Prostate gland (tissue), 2 donors: ENCODE data around the gene DSCAM. TPM values are rescaled to one million over a fixed set of nuclear protein-coding genes. Genes with fewer than 3 reads are reported as not detected.

Experiments
- DNase-seq: peaks from one replicate; pipeline ENCODE4 v3.0.0-alpha.2; 2019; ENCODE audit warnings: low spot score
- H3K27ac ChIP-seq, 2 donors: fragments of 200-600 bp; sonication (generic); 2 replicates each; pipeline ENCODE4 v1.5.1; 2017 to 2019
- H3K27me3 ChIP-seq: fragments of 200-600 bp; sonication (generic); replicated peaks from 2 replicates; pipeline ENCODE4 v1.5.1; 2019; ENCODE audit not compliant: insufficient read depth
- H3K36me3 ChIP-seq, 2 donors: fragments of 200-600 bp; sonication (generic); 1 replicate in 1 of 2; 2 replicates in 1 of 2; pipeline versions ENCODE4 v1.5.1 to v1.8.1; 2017 to 2019
- H3K4me1 ChIP-seq: fragments of 200-600 bp; sonication (generic); replicated peaks from 2 replicates; pipeline ENCODE4 v1.5.1; 2019
- H3K4me3 ChIP-seq, 2 donors: fragments of 200-600 bp; sonication (generic); 2 replicates each; pipeline ENCODE4 v1.5.1; 2017 to 2019
- H3K9me3 ChIP-seq: fragments of 200-600 bp; sonication (generic); 2 replicates; pipeline ENCODE4 v1.5.1; 2017
- CTCF ChIP-seq, 4 experiments: fragments of 200-600 bp in 2 of 4; fragments of 450-650 bp in 2 of 4; sonication (generic) in 2 of 4; IDR thresholded peaks; 1 replicate in 3 of 4; 2 replicates in 1 of 4; pipeline ENCODE4 v1.5.1; 2016 to 2019; ENCODE audit warnings: antibody characterized with exemption in 4 of 4, mild to moderate bottlenecking in 2 of 4, moderate library complexity in 2 of 4
- POLR2A ChIP-seq: fragments of 450-650 bp; IDR thresholded peaks from one replicate; pipeline ENCODE4 v1.6.1; 2016; ENCODE audit warnings: antibody characterized with exemption, mild to moderate bottlenecking
- POLR2AphosphoS5 ChIP-seq: sonication (generic); formaldehyde crosslinking; IDR thresholded peaks from one replicate; pipeline ENCODE4 v1.6.1; 2017; ENCODE audit warnings: antibody characterized with exemption
- WGBS: methylation state at CpG from one replicate; pipeline ENCODE4 v1.1.5; 2018; 5-methylcytosine and 5-hydroxymethylcytosine counted together
- intact Hi-C: fragments of 100-400 bp; cut with DNase I; formaldehyde crosslinking; loops from one replicate; pipeline ENCODE4 v1.14.2; 2022
- total RNA-seq, 2 donors: library from RNA; depleted of rRNA; stranded (reverse); fragments of >200 nt; gene quantifications; one replicate each; pipeline ENCODE4 v1.1.0, GENCODE V29; 2016

Gene DSCAM
- total RNA-seq, 2 donors from 2014 or later: under 0.01 to 1.6 TPM

GRCh38 chr21:40215941-40216340 is 631.0 kb downstream of the DSCAM start:
- peak; percentile 54 for DNase-seq
- H3K4me3 ChIP-seq: no peak overlapping the region
- no peaks in the 10 kb centered on the region for H3K4me1 ChIP-seq
- H3K9me3 ChIP-seq: no peaks in the 10 kb centered on the region
- TF ChIP-seq CTCF (IDR thresholded peaks at IDR 0.05): no peak
- no peak for TF ChIP-seq POLR2A
- no peak for TF ChIP-seq POLR2AphosphoS5
- intact Hi-C loops: no loop called here
- WGBS: 35% methylated on average over 2 of the region's 2 CpGs
- no peaks in the 10 kb centered on the region for H3K27me3 ChIP-seq
- no peaks in the 10 kb centered on the region for H3K36me3 ChIP-seq
- H3K27ac ChIP-seq: no peak overlapping the region

GRCh38 chr21:40210251-40210650 is 636.7 kb downstream of the DSCAM start:
- H3K9me3 ChIP-seq: no peaks in the 10 kb centered on the region
- WGBS: 96% methylated on average over 2 of the region's 2 CpGs

GRCh38 chr21:40208948-40209345 is 638.0 kb downstream of the DSCAM start:
- Histone ChIP-seq H3K27me3 (no peaks in the 10 kb centered on the region), H3K4me1 (no peaks in the 10 kb centered on the region), H3K36me3 (no peaks in the 10 kb centered on the region), H3K27ac (no peak overlapping the region), H3K4me3 (no peak overlapping the region), H3K9me3 (no peaks in the 10 kb centered on the region)
- intact Hi-C loops: no loop called here
- DNase-seq: no peak
- WGBS: 84% methylated on average over 5 of the region's 5 CpGs
- TF ChIP-seq POLR2AphosphoS5: no peak
- TF ChIP-seq CTCF (IDR thresholded peaks at IDR 0.05): no peak
- TF ChIP-seq POLR2A: no peak

More at GRCh38 chr21:40210251-40210650, 636.7 kb downstream of the DSCAM start:
- no peak for DNase-seq
- H3K36me3 ChIP-seq: no peaks in the 10 kb centered on the region
- H3K27ac ChIP-seq: no peak overlapping the region
- no peaks in the 10 kb centered on the region for H3K4me1 ChIP-seq
- intact Hi-C loops: no loop called here
- H3K4me3 ChIP-seq: no peak overlapping the region
- TF ChIP-seq CTCF (IDR thresholded peaks at IDR 0.05) (no peak), POLR2AphosphoS5 (no peak), POLR2A (no peak)
- no peaks in the 10 kb centered on the region for H3K27me3 ChIP-seq

GRCh38 chr21:40208206-40208947 is 638.6 kb downstream of the DSCAM start:
- intact Hi-C loops: no loop called here
- Histone ChIP-seq H3K36me3 (no peaks in the 10 kb centered on the region), H3K27me3 (no peaks in the 10 kb centered on the region), H3K4me3 (no peak overlapping the region), H3K9me3 (no peaks in the 10 kb centered on the region), H3K27ac (no peak overlapping the region), H3K4me1 (no peaks in the 10 kb centered on the region)
- DNase-seq: no peak
- 88% methylated on average over 9 of the region's 9 CpGs for WGBS
- TF ChIP-seq POLR2AphosphoS5 (no peak), POLR2A (no peak), CTCF (IDR thresholded peaks at IDR 0.05) (no peak)

- 42% methylated on average over 2 of the region's 2 CpGs for WGBS
- H3K4me3 ChIP-seq: no peak overlapping the region
- DNase-seq: no peak
- H3K9me3 ChIP-seq: no peaks in the 10 kb centered on the region
- TF ChIP-seq POLR2AphosphoS5 (no peak), CTCF (IDR thresholded peaks at IDR 0.05) (no peak), POLR2A (no peak)
- H3K4me1 ChIP-seq: no peaks in the 10 kb centered on the region
- intact Hi-C loops: no loop called here
- no peak overlapping the region for H3K27ac ChIP-seq
- H3K27me3 ChIP-seq: no peaks in the 10 kb centered on the region
- no peaks in the 10 kb centered on the region for H3K36me3 ChIP-seq
These were observed 646.0 kb downstream of the DSCAM start for GRCh38 chr21:40200946-40201345.
